ENCODE results near the gene DEAF1.

GRCh38 chr11:679271-680207 is 15.5 kb downstream of the DEAF1 start:
- no peak for TF ChIP-seq CTCF (IDR thresholded peaks at IDR 0.05; ENCODE audit: insufficient read depth, low read depth, low read length)
- no peak for TF ChIP-seq EZH2 (IDR thresholded peaks at IDR 0.05; ENCODE audit: insufficient read depth, low read length)

All from astrocyte (in vitro differentiated cells and primary cell).